K562 (cell line): ENCODE data around the gene CBX2. TPM values are rescaled to one million over a fixed set of nuclear protein-coding genes. Genes with fewer than 3 reads are reported as not detected.

Experiments used
- ATAC-seq: fragments of 200-7000 bp; cut with Tn5 transposase; 3 replicates; pipeline ENCODE4 v1.9.1; 2020; ENCODE audit warnings: moderate library complexity
- BruUV-seq: library from RNA; stranded (reverse); fragments of 400-500 nt; replicated peaks from 2 replicates; lab custom pipeline; 2021; lab: Mats Ljungman, UMichigan
- CTCF ChIA-PET: fragments of 300-600 bp; formaldehyde crosslinking; extraction: SDS; loops from one replicate; lab custom pipeline; 2021; ENCODE audit warnings: low intra/inter-chr PET ratio; lab: Yijun Ruan, JAX
- POLR2A ChIA-PET: fragments of 300-600, 350-650 bp; sonication (Branson Sonifier 250); formaldehyde crosslinking; extraction: SDS; loops from one replicate; lab custom pipeline; 2021; ENCODE audit warnings: antibody characterized with exemption, inconsistent platforms; lab: Yijun Ruan, JAX
- DNase-seq, 4 experiments: peaks; one replicate each; pipeline versions ENCODE4 v3.0.0 to v3.0.0-alpha.2; 2011 to 2018; ENCODE audit warnings: low spot score in 3 of 4, mixed read lengths in 3 of 4; ENCODE audit errors: extremely low read depth in 1 of 4
- FAIRE-seq: peaks from 2 replicates; lab custom pipeline; 2011; peaks lifted over from hg19 to GRCh38; lab: Jason Lieb, UNC
- H2AFZ ChIP-seq: 2 replicates; pipeline ENCODE4 v1.6.0; 2011; ENCODE audit warnings: low read depth, low read length, control low read depth, inconsistent platforms
- H3K27ac ChIP-seq: fragments of 200-600 bp; 3 replicates; pipeline ENCODE4 v1.8.0; 2011; ENCODE audit warnings: low read depth, mild to moderate bottlenecking, control low read depth, inconsistent platforms, low read length, moderate library complexity, mixed read lengths; ENCODE audit errors: extremely low read depth
- H3K27me3 ChIP-seq, 2 experiments: fragments of 300-600 bp in 1 of 2; 2 replicates in 1 of 2; 3 replicates in 1 of 2; pipeline versions ENCODE4 v1.6.0 to v1.8.0; 2011; ENCODE audit warnings: inconsistent platforms in 2 of 2, low read length in 2 of 2, mild to moderate bottlenecking in 1 of 2, mixed read lengths in 1 of 2, moderate library complexity in 1 of 2; ENCODE audit not compliant: control insufficient read depth in 2 of 2, insufficient read depth in 2 of 2
- H3K36me3 ChIP-seq: fragments of 300-600 bp; 3 replicates; pipeline ENCODE4 v1.8.0; 2011; ENCODE audit warnings: mild to moderate bottlenecking, low read length, inconsistent platforms; ENCODE audit not compliant: control insufficient read depth, insufficient read depth
- H3K4me1 ChIP-seq, 2 experiments: fragments of 200-600 bp in 1 of 2; replicated peaks in 1 of 2; 2 replicates in 1 of 2; 3 replicates in 1 of 2; pipeline versions ENCODE4 v1.5.1 to v1.8.0; 2011; ENCODE audit warnings: inconsistent platforms in 2 of 2, low read length in 2 of 2, mild to moderate bottlenecking in 1 of 2, mixed read lengths in 1 of 2, moderate library complexity in 1 of 2; ENCODE audit not compliant: control insufficient read depth in 2 of 2, insufficient read depth in 2 of 2
- H3K4me2 ChIP-seq: 2 replicates; pipeline ENCODE4 v1.6.1; 2011; ENCODE audit warnings: low read length, control low read depth, inconsistent platforms, mixed read lengths; ENCODE audit not compliant: insufficient read depth
- H3K4me3 ChIP-seq: fragments of 200-600 bp; sonication (generic), shearing (Covaris generic); 2 replicates; pipeline ENCODE4 v1.5.1; 2016; ENCODE audit warnings: control low read depth, inconsistent platforms
- H3K79me2 ChIP-seq: fragments of 200-600 bp; 3 replicates; pipeline ENCODE4 v1.8.0; 2011; ENCODE audit warnings: low read length, inconsistent platforms; ENCODE audit not compliant: control insufficient read depth, insufficient read depth
- H3K9ac ChIP-seq, 2 experiments: 2 replicates each; pipeline versions ENCODE4 v1.6.0 to v1.6.1; 2011; ENCODE audit warnings: low read depth in 2 of 2, low read length in 2 of 2, control low read depth in 1 of 2, inconsistent platforms in 1 of 2, mild to moderate bottlenecking in 1 of 2, mixed read lengths in 1 of 2; ENCODE audit not compliant: insufficient read depth in 1 of 2
- H3K9me1 ChIP-seq: one replicate; pipeline ENCODE4 v1.6.0; 2011; ENCODE audit warnings: inconsistent platforms, mild to moderate bottlenecking, low read length, moderate library complexity; ENCODE audit not compliant: control insufficient read depth, insufficient read depth
- H3K9me3 ChIP-seq: replicated peaks from 2 replicates; pipeline ENCODE4 v1.5.1; 2011; ENCODE audit warnings: low read depth, low read length, inconsistent platforms; ENCODE audit not compliant: control insufficient read depth, insufficient read depth
- H4K20me1 ChIP-seq: replicated peaks from 2 replicates; pipeline ENCODE4 v1.6.1; 2011; ENCODE audit warnings: low read length, inconsistent platforms, mixed read lengths; ENCODE audit not compliant: control insufficient read depth, insufficient read depth
- CBX5 ChIP-seq: IDR thresholded peaks from 2 replicates; pipeline ENCODE4 v1.6.1; 2014; ENCODE audit warnings: low read depth, borderline replicate concordance
- EZH2 ChIP-seq: IDR thresholded peaks from 2 replicates; pipeline ENCODE4 v1.6.1; 2012; ENCODE audit warnings: low read depth, mild to moderate bottlenecking, inconsistent platforms, low read length, borderline replicate concordance
- MGA ChIP-seq: fragments of 450-650 bp; IDR thresholded peaks from 2 replicates; pipeline ENCODE4 v1.6.1; 2016; ENCODE audit warnings: mild to moderate bottlenecking, moderate library complexity
- ZNF354B ChIP-seq: fragments of 250-450 bp; sonication (Bioruptor Pico); IDR thresholded peaks from 2 replicates; pipeline ENCODE4 v1.4.0; 2020
- ZNF551 ChIP-seq: fragments of 250-450 bp; sonication (Bioruptor Pico); IDR thresholded peaks from 2 replicates; pipeline ENCODE4 v1.5.0; 2021; ENCODE audit warnings: mild to moderate bottlenecking, moderate library complexity
- ZNF561 ChIP-seq: fragments of 450-650 bp; formaldehyde crosslinking; conservative IDR thresholded peaks from 2 replicates; pipeline ENCODE4 v1.4.0; 2020; ENCODE audit warnings: mild to moderate bottlenecking, moderate library complexity
- WGBS: fragments of 100-300 bp; shearing (Covaris generic); methylation state at CpG from one replicate; pipeline ENCODE4 v1.1.6; 2016; ENCODE audit warnings: low coverage, mixed read lengths; ENCODE audit not compliant: insufficient coverage; ENCODE audit errors: missing lambda C conversion rate; 5-methylcytosine and 5-hydroxymethylcytosine counted together
- in situ Hi-C: fragments of 300-500 bp; cut with MboI; formaldehyde crosslinking; loops from 4 replicates; pipeline ENCODE4 v1.15.0; 2018; ENCODE audit warnings: inconsistent platforms, mixed read lengths
- intact Hi-C: fragments of 100-400 bp; cut with micrococcal nuclease; formaldehyde crosslinking; loops from 2 replicates; pipeline ENCODE4 v1.14.2; 2022
- polyA plus RNA-seq, 8 experiments: library from polyadenylated mRNA; depleted of rRNA in 4 of 8; stranded (reverse) in 5 of 8; unstranded in 3 of 8; fragments of >200 nt; fragmentation: Nextera tagmentation in 2 of 8; fragmentation: Illumina TruSeq in 1 of 8; extraction: Ambion mirVana in 2 of 8; extraction: Trizol in 1 of 8; gene quantifications; 2 replicates each; pipeline versions ENCODE4 v1.2.1 to v1.2.3, GENCODE V29; 2011 to 2014; ENCODE audit warnings: inconsistent platforms in 1 of 8, missing spikeins in 1 of 8
- total RNA-seq, 7 experiments: library from RNA; depleted of rRNA in 6 of 7; stranded (reverse); fragments of >200 nt in 6 of 7; fragmentation: Illumina TruSeq in 2 of 7; extraction: Trizol in 2 of 7; gene quantifications; 2 replicates each; pipeline versions ENCODE4 v1.2.1 to v1.2.3, GENCODE V29; 2011 to 2021; ENCODE audit warnings: low replicate concordance in 1 of 7
- TF ChIP-seq, protein P1 (sequence below): sonication (generic); formaldehyde crosslinking; IDR thresholded peaks from 2 replicates; pipeline ENCODE4 v1.8.1; 2023; ENCODE audit warnings: mild to moderate bottlenecking, missing genetic modification reagents

CBX2 gene
- total and polyA plus RNA-seq, 9 of the 15 experiments (the other 6 are each of a cell fraction or from before 2014, with no cell fraction given): 0.66 to 26.9 (median 13.9) TPM

- Histone ChIP-seq H3K4me2 (no peak overlapping the region), H3K4me1 (peaks cover 0 to 39% of the 10 kb centered on the region in 2 experiments; a peak in 4 of 5 replicates), H3K9ac (no peak overlapping the region; a peak in 1 of 4 replicates), H2AFZ (no peak overlapping the region), H3K4me3 (no peak overlapping the region), H3K36me3 (no peaks in the 10 kb centered on the region), H3K27ac (no peak overlapping the region), H3K9me1 (no peaks in the 10 kb centered on the region), H3K27me3 (peaks cover 30 to 55% of the 10 kb centered on the region in 2 experiments), H3K9me3 (no peaks in the 10 kb centered on the region), H4K20me1 (0 out of 2 replicates have a peak, but pooled peaks cover 3% of the 10 kb centered on the region), H3K79me2 (no peaks in the 10 kb centered on the region)
- DNase-seq (peak in 2 of 4 experiments; percentile 29 to 36), FAIRE-seq (no peak), ATAC-seq (no peak; the same call in 2 of the 3 replicates)
- BruUV-seq: no TSS peak
- in situ Hi-C loops (loop anchor here (10.0 kb wide), 1 partner anchor 175 kb away; no protein-coding TSS in a partner anchor), intact Hi-C loops (loop anchor here (5.0 to 10.0 kb wide), 2 partner anchors 38 to 95 kb away; partner anchors contain the start of genes CBX2 and CBX4)
- ChIA-PET CTCF (no interaction called here), POLR2A (interaction anchor here (0.6 kb wide), 1 partner anchor 262 kb away, joined by 5 read pairs; no protein-coding TSS in a partner anchor)
- WGBS: 12% methylated on average over 27 of the region's 28 CpGs
- TF ChIP-seq CBX5 (no peak), ZNF551 (CRISPR knock-in tag) (no peak), ZNF354B (no peak), MGA (peak; percentile 15; the same call in 1 of the 2 replicates), EZH2 (0 out of 2 replicates have a peak, but pooled peaks have one; percentile 16), ZNF561 (CRISPR knock-in tag) (no peak)
- TF ChIP-seq, protein P1, sequence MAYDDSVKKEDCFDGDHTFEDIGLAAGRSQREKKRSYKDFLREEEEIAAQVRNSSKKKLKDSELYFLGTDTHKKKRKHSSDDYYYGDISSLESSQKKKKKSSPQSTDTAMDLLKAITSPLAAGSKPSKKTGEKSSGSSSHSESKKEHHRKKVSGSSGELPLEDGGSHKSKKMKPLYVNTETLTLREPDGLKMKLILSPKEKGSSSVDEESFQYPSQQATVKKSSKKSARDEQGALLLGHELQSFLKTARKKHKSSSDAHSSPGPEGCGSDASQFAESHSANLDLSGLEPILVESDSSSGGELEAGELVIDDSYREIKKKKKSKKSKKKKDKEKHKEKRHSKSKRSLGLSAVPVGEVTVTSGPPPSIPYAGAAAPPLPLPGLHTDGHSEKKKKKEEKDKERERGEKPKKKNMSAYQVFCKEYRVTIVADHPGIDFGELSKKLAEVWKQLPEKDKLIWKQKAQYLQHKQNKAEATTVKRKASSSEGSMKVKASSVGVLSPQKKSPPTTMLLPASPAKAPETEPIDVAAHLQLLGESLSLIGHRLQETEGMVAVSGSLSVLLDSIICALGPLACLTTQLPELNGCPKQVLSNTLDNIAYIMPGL (CRISPR knock-in tag): no peak
Observed at GRCh38 chr17:79739148-79740062, 38.5 kb upstream of the CBX2 start.
